GM12864 (cell line): ENCODE data around the gene ZNHIT2.

Experiments used
- DNase-seq: peaks from one replicate; pipeline ENCODE4 v3.0.0-alpha.2; 2011; ENCODE audit warnings: low read depth
- H3K4me3 ChIP-seq: 2 replicates; pipeline ENCODE4 v1.5.1; 2011; ENCODE audit warnings: mild to moderate bottlenecking, low read depth, low read length, control low read depth
- TF ChIP-seq, protein P1 (sequence below): IDR thresholded peaks from 2 replicates; pipeline ENCODE4 v1.5.1; 2011; ENCODE audit warnings: low read depth, mild to moderate bottlenecking, moderate library complexity, low read length, control low read depth, inconsistent platforms; ENCODE audit errors: missing control alignments

ZNHIT2 gene

DNA sequence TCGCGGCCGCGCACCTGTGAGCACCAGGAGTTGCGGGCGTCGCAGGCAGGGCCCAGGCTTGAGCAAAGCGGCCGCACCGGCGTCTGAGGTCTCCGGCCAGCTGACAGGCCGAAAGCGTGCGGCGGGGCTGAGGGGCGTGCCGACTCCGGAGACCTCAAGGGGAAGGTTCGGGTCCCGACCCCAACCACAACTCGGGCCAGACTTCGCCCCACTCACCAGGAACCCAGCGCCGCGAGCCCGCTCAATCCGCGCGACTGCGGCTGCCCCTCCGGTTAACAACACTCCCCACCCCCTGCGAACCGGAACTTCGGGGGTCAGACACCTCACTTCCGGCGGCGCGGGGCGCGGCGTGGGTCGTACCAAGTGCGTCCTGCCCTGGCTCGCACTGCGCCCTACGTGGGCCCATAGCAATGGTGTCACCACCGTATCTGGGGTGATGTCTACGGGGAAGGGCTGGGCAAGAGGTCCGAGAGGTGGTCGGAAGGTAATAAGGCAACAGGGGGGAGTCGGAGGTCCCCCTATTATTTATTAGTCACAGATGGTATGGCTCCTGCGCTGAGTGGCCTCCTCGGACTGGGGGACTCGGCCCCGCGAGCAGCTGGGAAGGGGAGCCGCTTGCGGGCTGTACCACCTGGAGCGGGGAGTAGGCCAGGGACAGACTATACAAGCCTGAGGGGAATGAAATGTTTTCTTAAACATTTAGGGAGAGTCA, 16.9 kb upstream of the ZNHIT2 start, which contains the start of gene SYVN1:
Gene SYVN1 (minus strand): TSS at position 280 of the 712 bp plus-strand sequence. CDS start 918 bp downstream, outside the sequence.
- TF ChIP-seq, protein P1, sequence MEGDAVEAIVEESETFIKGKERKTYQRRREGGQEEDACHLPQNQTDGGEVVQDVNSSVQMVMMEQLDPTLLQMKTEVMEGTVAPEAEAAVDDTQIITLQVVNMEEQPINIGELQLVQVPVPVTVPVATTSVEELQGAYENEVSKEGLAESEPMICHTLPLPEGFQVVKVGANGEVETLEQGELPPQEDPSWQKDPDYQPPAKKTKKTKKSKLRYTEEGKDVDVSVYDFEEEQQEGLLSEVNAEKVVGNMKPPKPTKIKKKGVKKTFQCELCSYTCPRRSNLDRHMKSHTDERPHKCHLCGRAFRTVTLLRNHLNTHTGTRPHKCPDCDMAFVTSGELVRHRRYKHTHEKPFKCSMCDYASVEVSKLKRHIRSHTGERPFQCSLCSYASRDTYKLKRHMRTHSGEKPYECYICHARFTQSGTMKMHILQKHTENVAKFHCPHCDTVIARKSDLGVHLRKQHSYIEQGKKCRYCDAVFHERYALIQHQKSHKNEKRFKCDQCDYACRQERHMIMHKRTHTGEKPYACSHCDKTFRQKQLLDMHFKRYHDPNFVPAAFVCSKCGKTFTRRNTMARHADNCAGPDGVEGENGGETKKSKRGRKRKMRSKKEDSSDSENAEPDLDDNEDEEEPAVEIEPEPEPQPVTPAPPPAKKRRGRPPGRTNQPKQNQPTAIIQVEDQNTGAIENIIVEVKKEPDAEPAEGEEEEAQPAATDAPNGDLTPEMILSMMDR = no peak

DNA sequence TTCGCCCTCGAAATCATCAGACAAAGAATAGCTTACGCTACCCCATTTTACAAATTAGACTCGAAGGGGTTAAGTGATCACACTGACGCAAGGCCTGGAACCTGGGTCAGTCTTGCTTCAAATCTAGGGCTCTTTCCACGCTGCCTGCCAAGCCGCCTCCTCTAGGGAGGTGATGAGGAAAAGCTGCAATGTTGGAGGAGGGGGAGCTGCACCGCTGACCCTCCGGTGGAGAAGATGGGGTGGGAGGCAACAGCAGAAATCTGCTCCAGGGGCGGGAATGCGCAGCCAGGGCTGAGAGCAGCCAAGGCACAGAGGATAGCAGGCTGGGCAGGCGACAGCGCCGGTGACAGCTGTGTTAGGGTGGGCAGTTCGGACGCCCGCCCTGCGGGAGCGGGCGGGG, 16.2 kb upstream of the ZNHIT2 start:
- TF ChIP-seq, protein P1 = no peak
- H3K4me3 ChIP-seq = peak overlapping the region; percentile 86
- no peak for DNase-seq

More for the DNA sequence above, 16.9 kb upstream of the ZNHIT2 start, which contains the start of gene SYVN1:
- peak within 1 kb of the TSS; percentile 86 for H3K4me3 ChIP-seq
- DNase-seq = peak; percentile 76

DNA sequence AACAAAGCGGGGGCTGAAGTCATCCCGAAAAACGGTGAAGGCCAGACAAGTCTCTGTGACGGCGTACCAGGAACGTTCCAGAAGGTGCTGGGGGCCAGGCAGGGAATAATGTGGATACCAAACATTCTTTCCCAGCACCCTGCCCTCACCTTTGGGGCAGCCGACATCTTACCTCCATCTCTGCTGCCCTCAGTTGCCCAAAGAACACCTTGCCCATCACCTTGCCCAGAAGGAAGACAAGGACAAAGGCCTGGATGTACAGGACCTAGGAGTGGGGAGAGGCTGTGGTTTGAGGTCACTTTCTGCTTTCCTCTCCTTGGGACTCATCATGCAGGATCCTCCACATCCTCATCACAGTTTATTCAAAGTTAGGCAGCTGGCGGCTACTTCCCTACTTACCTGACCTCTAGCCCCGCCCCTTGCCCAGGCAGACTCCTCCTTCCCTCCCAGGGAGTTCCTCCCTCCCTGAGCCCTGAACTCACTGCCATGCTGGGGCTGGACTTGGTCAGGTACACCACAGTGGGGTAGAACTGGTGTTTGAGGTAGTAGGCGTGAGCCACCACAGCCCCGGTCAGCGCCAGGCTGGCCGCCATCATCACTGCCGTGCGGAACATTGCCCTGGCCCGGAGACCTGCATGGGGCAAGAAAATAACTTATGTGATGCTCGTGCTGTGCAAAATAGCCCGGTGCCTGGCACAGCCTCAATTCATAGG, 15.6 kb upstream of the ZNHIT2 start:
- peak overlapping the region; percentile 86 for H3K4me3 ChIP-seq
- DNase-seq = peak; percentile 65
- TF ChIP-seq, protein P1 = no peak

DNA sequence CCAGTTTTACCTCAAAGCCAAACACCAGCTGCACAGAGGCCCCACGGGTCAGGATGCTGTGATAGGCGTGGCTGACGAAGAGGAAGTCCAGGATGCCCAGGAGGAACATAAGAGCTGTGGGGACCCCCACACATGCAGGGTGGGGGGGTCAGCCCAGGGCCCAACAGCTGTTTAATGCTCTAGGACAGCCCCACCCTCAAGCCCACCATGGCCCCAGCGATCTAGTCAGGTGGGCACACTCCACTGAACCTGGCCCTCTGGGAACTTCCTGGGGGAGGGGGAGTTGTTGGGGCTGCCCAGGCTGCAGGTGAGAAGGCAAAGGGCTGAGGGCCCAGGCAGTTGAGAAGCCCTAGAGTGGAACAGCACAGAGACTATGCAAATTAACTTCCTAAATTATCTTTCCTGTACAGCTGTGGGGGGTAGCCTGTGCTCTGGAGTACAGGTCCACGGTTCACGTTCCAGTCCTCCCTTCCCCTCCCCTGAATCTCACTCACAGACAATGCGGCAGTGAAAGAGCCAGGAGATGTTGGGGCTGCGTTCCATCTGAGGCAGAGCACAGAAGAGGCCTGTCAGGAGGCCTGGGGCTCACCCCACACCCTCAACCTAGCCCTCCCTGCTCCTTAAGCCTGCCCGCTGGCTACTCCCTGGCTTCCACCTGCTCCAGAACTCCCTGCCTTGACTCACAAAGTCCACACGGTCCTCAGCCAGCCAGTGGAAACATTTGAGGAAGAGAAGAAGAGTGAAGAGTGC, 14.9 kb upstream of the ZNHIT2 start:
- DNase-seq = peak; percentile 78
- H3K4me3 ChIP-seq = peak overlapping the region; percentile 86
- TF ChIP-seq, protein P1 = no peak

DNA sequence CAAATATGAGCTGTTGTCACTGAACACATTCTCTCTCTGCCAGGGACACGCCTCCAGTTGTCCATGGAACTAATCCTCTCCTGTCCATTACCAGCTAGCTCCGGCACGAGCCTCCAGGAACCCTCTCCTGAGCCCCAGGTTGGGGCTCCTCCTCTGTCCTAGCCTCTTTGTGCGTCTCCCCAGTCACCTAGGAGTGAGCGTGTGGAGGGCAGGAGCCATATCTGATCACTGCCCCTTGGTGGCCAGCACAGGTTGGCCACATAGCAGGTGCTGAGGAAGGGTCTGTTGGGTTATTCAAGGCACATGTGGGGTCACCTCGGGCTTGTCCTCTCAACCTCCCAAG, 14.4 kb upstream of the ZNHIT2 start:
- peak overlapping the region; percentile 86 for H3K4me3 ChIP-seq
- no peak for DNase-seq
- TF ChIP-seq, protein P1 = no peak

DNA sequence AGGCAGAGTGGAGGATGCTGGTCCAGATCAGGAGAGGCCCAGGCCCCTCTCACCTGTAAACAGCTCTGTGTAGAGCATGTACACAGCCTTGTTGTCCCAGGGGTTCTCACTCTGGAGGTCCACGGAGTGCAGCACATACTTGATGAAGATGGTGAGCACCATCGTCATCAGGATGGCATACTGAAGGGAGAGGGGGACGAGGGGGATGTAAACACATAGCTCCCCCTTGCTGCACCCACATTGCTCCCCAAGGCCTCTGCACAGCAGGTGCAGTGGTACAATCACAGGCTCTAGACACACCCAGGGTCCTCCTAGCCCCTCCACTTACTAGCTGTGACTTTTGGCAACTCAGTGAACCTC, 13.9 kb upstream of the ZNHIT2 start:
- DNase-seq = no peak
- peak overlapping the region; percentile 86; the same call in 1 of the 2 replicates for H3K4me3 ChIP-seq
- TF ChIP-seq, protein P1 = no peak
